HEK293 (cell line): ENCODE results near the gene ATF6B.

Source experiments
- KLF10 ChIP-seq: fragments of 450-650 bp; IDR thresholded peaks from 2 replicates; pipeline ENCODE4 v1.5.1; 2018; ENCODE audit warnings: missing biosample characterization, mild to moderate bottlenecking, missing genetic modification characterization
- KLF7 ChIP-seq: fragments of 450-650 bp; formaldehyde crosslinking; IDR thresholded peaks from 2 replicates; pipeline ENCODE4 v1.5.1; 2016; ENCODE audit warnings: missing biosample characterization, missing genetic modification characterization, borderline replicate concordance
- PRDM1 ChIP-seq: fragments of 450-650 bp; formaldehyde crosslinking; IDR thresholded peaks from 2 replicates; pipeline ENCODE4; 2016; ENCODE audit warnings: missing biosample characterization, missing genetic modification characterization
- ZNF155 ChIP-seq: fragments of 450-650 bp; formaldehyde crosslinking; IDR thresholded peaks from 2 replicates; pipeline ENCODE4 v1.5.1; 2016; ENCODE audit warnings: missing biosample characterization, missing genetic modification characterization
- ZNF292 ChIP-seq: fragments of 450-650 bp; formaldehyde crosslinking; IDR thresholded peaks from 2 replicates; pipeline ENCODE4 v1.5.1; 2016; ENCODE audit warnings: low read depth, missing biosample characterization, missing genetic modification characterization, borderline replicate concordance
- ZNF341 ChIP-seq: fragments of 450-650 bp; formaldehyde crosslinking; IDR thresholded peaks from 2 replicates; pipeline ENCODE4; 2016; ENCODE audit warnings: low read depth, missing biosample characterization, missing genetic modification characterization
- ZNF600 ChIP-seq: fragments of 450-650 bp; formaldehyde crosslinking; IDR thresholded peaks from 2 replicates; pipeline ENCODE4 v1.5.1; 2016; ENCODE audit warnings: missing biosample characterization, missing genetic modification characterization

DNA sequence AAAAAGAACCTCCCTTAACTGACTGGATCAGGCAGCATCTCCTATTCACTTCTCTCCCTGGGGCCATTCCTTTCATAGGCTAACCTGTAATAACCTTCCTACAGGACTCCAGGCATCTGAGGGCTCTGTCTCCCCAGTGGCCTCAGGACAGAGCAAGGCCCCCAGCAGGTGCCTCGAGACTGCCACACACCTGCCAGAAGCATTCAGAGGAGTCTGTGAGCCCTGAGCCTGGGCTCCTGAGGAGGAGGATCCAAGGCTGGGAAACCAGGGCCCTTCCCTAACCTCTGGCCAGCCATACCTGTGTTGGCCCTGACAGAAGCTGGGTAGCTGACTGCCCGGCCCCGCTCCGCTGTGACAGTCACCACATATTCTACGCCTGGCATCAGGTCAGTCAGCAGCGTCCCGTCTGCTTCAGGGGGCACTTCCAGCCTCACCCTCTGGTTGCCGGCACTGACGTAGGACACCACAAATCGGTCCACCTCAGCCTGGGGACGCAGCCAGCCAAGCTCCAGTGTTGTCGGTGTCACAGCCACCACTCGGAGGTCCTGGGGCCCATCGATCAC is 39.5 kb downstream of the ATF6B start:
- no peak for TF ChIP-seq PRDM1
- no peak for TF ChIP-seq ZNF341
- no peak for TF ChIP-seq KLF10 (tag by site-specific recombination)
- TF ChIP-seq KLF7, result no peak
- TF ChIP-seq ZNF600 (tag by site-specific recombination), result no peak
- TF ChIP-seq ZNF292, result no peak
- no peak for TF ChIP-seq ZNF155
